Left colon (tissue), 2 donors: ENCODE measurements around the gene SLC5A10. TPM values are rescaled to one million over a fixed set of nuclear protein-coding genes. Genes with fewer than 3 reads are reported as not detected.
"Not testable (repeated sequence)": the region's sequence is repeated elsewhere in the genome, so short reads cannot be mapped to it uniquely, and the experiment has no call there.

Experiments
- ATAC-seq: fragments of 200-7000 bp; cut with Tn5 transposase; one replicate; pipeline ENCODE4 v1.9.1; 2020; ENCODE audit warnings: mild to moderate bottlenecking, moderate library complexity
- DNase-seq, 2 donors: peaks; one replicate each; pipeline ENCODE4 v3.0.0-alpha.2; 2020
- intact Hi-C, 2 donors: fragments of 100-400 bp; cut with DNase I in 1 of 2; cut with micrococcal nuclease in 1 of 2; formaldehyde crosslinking; loops; one replicate each; pipeline versions ENCODE4 v1.11.2 to v1.14.0; 2022; cut with DNase I, micrococcal nuclease
- total RNA-seq, 2 donors: library from RNA; stranded (reverse); fragmentation: NEBNext Ultra II Directional; extraction: Animal tissue kit (Norgen Biotek cat#: 25700); gene quantifications; one replicate each; pipeline ENCODE4 v1.2.1, GENCODE V29; 2021
- donor health status: DM: no; HTN: no; CAD: no.
- donor health status: DM: yes; HTN: yes; CAD: no.

Gene SLC5A10
- total RNA-seq, 2 donors from 2014 or later: 0.31 TPM; not detected in 1

GRCh38 chr17:19012171-19013080 lies 60.5 kb downstream of the SLC5A10 start:
- DNase-seq (no peak), ATAC-seq (no peak)
- intact Hi-C loops: no loop called here

- intact Hi-C loops: no loop called here
- ATAC-seq: no peak
- DNase-seq: no peak
Measured at GRCh38 chr17:19013226-19013625, 61.3 kb downstream of the SLC5A10 start.

- no peak for DNase-seq
- intact Hi-C loops: no loop called here
- ATAC-seq: no peak
Measured at GRCh38 chr17:19013806-19014627, 62.1 kb downstream of the SLC5A10 start.

GRCh38 chr17:19014628-19015215 lies 62.8 kb downstream of the SLC5A10 start:
- DNase-seq: no peak
- no peak for ATAC-seq
- intact Hi-C loops: no loop called here

GRCh38 chr17:19015428-19015827 lies 63.5 kb downstream of the SLC5A10 start:
- DNase-seq: no peak
- ATAC-seq: no peak
- intact Hi-C loops: no loop called here

GRCh38 chr17:19016297-19016696 lies 64.3 kb downstream of the SLC5A10 start:
- ATAC-seq (no peak), DNase-seq (peak in 1 of 2 donors; percentile 2)
- intact Hi-C loops: no loop called here

- DNase-seq (peak in 1 of 2 donors; percentile 9), ATAC-seq (no peak)
- intact Hi-C loops: no loop called here
Measured at GRCh38 chr17:19016881-19017280, 64.9 kb downstream of the SLC5A10 start.

- DNase-seq: peak in 1 of 2 donors; percentile 7
- no peak for ATAC-seq
- intact Hi-C loops: no loop called here
Measured at GRCh38 chr17:19017401-19017800, 65.4 kb downstream of the SLC5A10 start.

- DNase-seq (peak in 1 of 2 donors; percentile 56), ATAC-seq (peak; percentile 86)
- intact Hi-C loops: no loop called here
Measured at GRCh38 chr17:19017804-19018599, 66.0 kb downstream of the SLC5A10 start.

GRCh38 chr17:19018600-19018950 lies 66.6 kb downstream of the SLC5A10 start:
- intact Hi-C loops: no loop called here
- ATAC-seq (no peak), DNase-seq (peak; percentile 5 to 18)

- ATAC-seq: no peak
- intact Hi-C loops: no loop called here
- peak; percentile 8 to 26 for DNase-seq
Measured at GRCh38 chr17:19019041-19019941, 67.3 kb downstream of the SLC5A10 start.

- peak; percentile 2 to 13 for DNase-seq
- intact Hi-C loops: no loop called here
Measured at GRCh38 chr17:19020016-19020415, 68.1 kb downstream of the SLC5A10 start.

GRCh38 chr17:19021011-19021621 lies 69.2 kb downstream of the SLC5A10 start:
- ATAC-seq, intact Hi-C loops: not testable (repeated sequence)

More at GRCh38 chr17:19020016-19020415, 68.1 kb downstream of the SLC5A10 start:
- no peak for ATAC-seq

GRCh38 chr17:19021622-19022083 lies 69.7 kb downstream of the SLC5A10 start:
- DNase-seq (no peak), ATAC-seq (no peak)
- intact Hi-C loops: no loop called here

More at GRCh38 chr17:19021011-19021621, 69.2 kb downstream of the SLC5A10 start:
- DNase-seq: not testable (repeated sequence)

- no peak for DNase-seq
- intact Hi-C loops: no loop called here
- no peak for ATAC-seq
Measured at GRCh38 chr17:19022128-19022527, 70.2 kb downstream of the SLC5A10 start.

GRCh38 chr17:19022747-19023146 lies 70.8 kb downstream of the SLC5A10 start:
- no peak for DNase-seq
- intact Hi-C loops: no loop called here
- no peak for ATAC-seq
